AG20443 (cell line): ENCODE measurements around the gene PAM.
"Not testable (repeated sequence)": the region's sequence is repeated elsewhere in the genome, so short reads cannot be mapped to it uniquely, and the experiment has no call there.

Experiments used
- DNase-seq: peaks from one replicate; pipeline ENCODE4 v3.0.0; 2012; ENCODE audit warnings: low spot score, mixed read lengths

PAM gene

GRCh38 chr5:102902135-102902448, 147.0 kb downstream of the PAM start:
- no peak for DNase-seq

GRCh38 chr5:102902647-102903046, 147.5 kb downstream of the PAM start:
- DNase-seq: no peak

GRCh38 chr5:102903074-102903871, 148.2 kb downstream of the PAM start:
- DNase-seq: no peak

GRCh38 chr5:102905056-102905455, 150.0 kb downstream of the PAM start:
- no peak for DNase-seq

- not testable (repeated sequence) for DNase-seq
These were observed 152.0 kb downstream of the PAM start for GRCh38 chr5:102907099-102907498.

- DNase-seq: no peak
These were observed 155.4 kb downstream of the PAM start for GRCh38 chr5:102910240-102911226.

- DNase-seq: peak; percentile 31
These were observed 156.9 kb downstream of the PAM start for GRCh38 chr5:102911973-102912372.

- DNase-seq: no peak
These were observed 161.0 kb downstream of the PAM start for GRCh38 chr5:102916109-102916508.

GRCh38 chr5:102918986-102919610, 164.0 kb downstream of the PAM start:
- no peak for DNase-seq

- no peak for DNase-seq
These were observed 165.7 kb downstream of the PAM start for GRCh38 chr5:102920762-102921161.

- peak; percentile 24 for DNase-seq
These were observed 166.4 kb downstream of the PAM start for GRCh38 chr5:102921341-102922044.

- no peak for DNase-seq
These were observed 167.1 kb downstream of the PAM start for GRCh38 chr5:102922111-102922720.

- DNase-seq: no peak
These were observed 167.8 kb downstream of the PAM start for GRCh38 chr5:102922799-102923477.

GRCh38 chr5:102924963-102925362, 169.9 kb downstream of the PAM start:
- no peak for DNase-seq

GRCh38 chr5:102927007-102927406, 171.9 kb downstream of the PAM start:
- DNase-seq: no peak

GRCh38 chr5:102930244-102930643, 175.1 kb downstream of the PAM start:
- DNase-seq: no peak

- no peak for DNase-seq
These were observed 176.1 kb downstream of the PAM start for GRCh38 chr5:102931085-102931725.

- DNase-seq: no peak
These were observed 177.7 kb downstream of the PAM start for GRCh38 chr5:102932781-102933180.

GRCh38 chr5:102933316-102933715, 178.2 kb downstream of the PAM start:
- no peak for DNase-seq

GRCh38 chr5:102933721-102934459, 178.8 kb downstream of the PAM start:
- no peak for DNase-seq
